NCI-H1048 (cell line): Measurements from ENCODE around the gene MYEOV.

Experiments
- DNase-seq: peaks from one replicate; lab custom pipeline; 2025; lab: John Stamatoyannopoulos, UW

The MYEOV gene

GRCh38 chr11:69286374-69287371, 7.3 kb upstream of the MYEOV start:
- DNase-seq, result no peak

- no peak for DNase-seq
These were observed 5.7 kb upstream of the MYEOV start for GRCh38 chr11:69287968-69288882.

GRCh38 chr11:69288883-69289242, 5.1 kb upstream of the MYEOV start:
- no peak for DNase-seq

- DNase-seq, result no peak
These were observed 3.1 kb upstream of the MYEOV start for GRCh38 chr11:69290806-69291205.

GRCh38 chr11:69291459-69292110, 2.4 kb upstream of the MYEOV start:
- no peak for DNase-seq

- DNase-seq, result no peak
These were observed 1.7 kb upstream of the MYEOV start for GRCh38 chr11:69292221-69292648.

GRCh38 chr11:69293087-69293486, 868 bp upstream of the MYEOV start:
- no peak for DNase-seq

GRCh38 chr11:69294571-69295078, 670 bp downstream of the MYEOV start:
- no peak for DNase-seq

- no peak for DNase-seq
These were observed 1.4 kb downstream of the MYEOV start for GRCh38 chr11:69295079-69295994.

GRCh38 chr11:69295995-69296889, 2.3 kb downstream of the MYEOV start:
- DNase-seq, result no peak

- DNase-seq, result no peak
These were observed 3.2 kb downstream of the MYEOV start for GRCh38 chr11:69296890-69297786.

GRCh38 chr11:69297787-69298266, 3.9 kb downstream of the MYEOV start:
- no peak for DNase-seq

GRCh38 chr11:69298267-69299022, 4.5 kb downstream of the MYEOV start:
- DNase-seq, result no peak

- no peak for DNase-seq
These were observed 5.1 kb downstream of the MYEOV start for GRCh38 chr11:69299023-69299461.

GRCh38 chr11:69299572-69299971, 5.6 kb downstream of the MYEOV start:
- DNase-seq, result no peak

GRCh38 chr11:69300120-69301060, 6.4 kb downstream of the MYEOV start:
- no peak for DNase-seq

- DNase-seq, result no peak
These were observed 7.1 kb downstream of the MYEOV start for GRCh38 chr11:69301081-69301454.
